Fibroblast of skin of abdomen (primary cell): Measurements from ENCODE around the gene PIEZO2.

Experiments used
- DNase-seq: peaks from one replicate; pipeline ENCODE4 v3.0.0-alpha.2; 2013

The PIEZO2 gene

DNA sequence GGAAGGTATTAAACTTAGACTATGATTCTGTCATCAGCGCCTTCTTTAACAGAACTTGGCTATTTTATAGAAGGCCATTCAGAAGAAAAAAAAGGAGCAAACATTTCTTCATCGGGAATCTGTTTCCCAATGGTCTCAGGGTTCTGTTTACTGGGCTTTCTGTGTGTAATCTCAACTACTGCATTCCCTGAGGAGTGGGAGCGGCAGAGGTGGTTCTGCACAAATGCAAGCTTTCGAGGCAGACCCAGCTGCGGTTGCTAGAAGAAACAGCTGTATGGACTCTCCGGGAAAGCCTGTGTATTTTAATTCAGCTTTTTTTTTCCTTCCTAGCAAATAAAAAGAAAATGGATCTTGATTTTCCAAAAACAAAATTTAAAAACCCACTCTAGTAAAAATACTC is 372.9 kb downstream of the PIEZO2 start:
- no peak for DNase-seq

DNA sequence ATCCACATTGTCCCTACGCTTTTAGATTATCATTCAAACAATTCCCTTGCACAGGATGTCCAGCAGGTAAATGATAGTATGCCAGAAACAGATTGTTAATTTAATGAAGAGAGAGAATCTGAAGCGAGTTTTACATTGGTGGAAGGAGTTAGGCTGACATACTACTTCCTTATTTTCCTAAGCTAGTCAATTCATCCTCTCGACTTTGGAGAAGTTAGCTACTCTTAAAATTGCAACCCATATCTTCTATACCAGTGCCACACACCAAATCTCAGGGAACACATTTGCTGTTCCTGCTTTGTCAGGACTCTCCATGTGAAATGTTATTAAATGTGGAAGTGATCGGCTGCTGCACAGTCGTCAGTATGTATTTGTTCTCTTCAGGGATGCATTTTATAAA is 374.3 kb downstream of the PIEZO2 start:
- DNase-seq: no peak

DNA sequence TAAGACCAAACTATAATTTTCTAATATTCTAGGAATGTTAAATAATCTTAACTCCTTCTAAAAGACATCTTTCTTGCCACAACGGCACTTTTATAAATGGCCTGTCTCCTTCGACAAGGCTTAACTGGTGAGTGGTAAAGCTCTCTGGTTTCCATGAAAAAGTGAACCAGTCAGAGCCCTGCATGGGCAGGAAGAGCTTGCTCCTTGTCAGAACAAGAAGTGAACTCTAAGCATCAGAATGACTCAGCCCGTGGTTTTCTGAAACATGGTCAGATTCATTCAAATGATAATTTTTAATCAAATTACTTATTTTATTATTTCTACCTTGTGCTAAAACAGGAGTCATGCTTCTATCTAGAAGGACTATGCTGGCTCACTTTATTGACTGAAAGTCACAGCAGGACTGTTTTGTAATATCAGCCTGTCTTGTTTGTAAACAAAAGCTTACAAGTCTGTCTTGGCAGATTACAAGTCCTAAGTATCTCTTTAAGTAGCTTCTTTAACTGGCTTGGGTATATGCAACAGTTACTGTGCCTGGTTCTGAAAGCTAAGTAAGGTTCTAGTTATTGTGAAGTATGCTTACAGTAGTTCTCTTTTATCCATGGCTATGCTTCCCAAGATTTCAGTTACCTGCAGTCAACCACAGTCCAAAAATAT is 378.2 kb downstream of the PIEZO2 start:
- DNase-seq: peak; percentile 30

- no peak for DNase-seq
Observed at GRCh38 chr18:10770264-10770663, 379.1 kb downstream of the PIEZO2 start.

- DNase-seq: no peak
Observed at GRCh38 chr18:10768221-10768620, 381.1 kb downstream of the PIEZO2 start.

DNA sequence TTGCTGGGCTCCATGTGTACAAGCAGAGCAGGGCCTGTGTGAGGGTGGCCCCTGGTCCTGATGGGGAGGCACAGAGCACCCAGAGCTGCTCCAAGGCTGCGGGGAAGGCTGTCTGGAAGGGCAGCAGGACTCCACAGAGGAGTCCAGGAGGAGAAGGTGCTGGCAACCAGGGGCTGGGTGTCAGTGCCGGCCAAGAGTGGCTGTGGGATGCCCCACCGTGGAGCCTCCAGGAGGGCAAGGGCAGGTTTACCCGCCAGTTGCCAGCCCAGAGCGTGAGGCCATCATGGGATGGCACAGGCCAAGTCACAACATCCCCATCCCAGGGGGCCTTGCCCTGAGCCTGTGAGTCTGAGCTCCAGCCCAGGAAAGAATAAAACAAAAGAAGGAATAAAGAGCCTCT is 381.7 kb downstream of the PIEZO2 start:
- DNase-seq: no peak

GRCh38 chr18:10760986-10761385 is 388.4 kb downstream of the PIEZO2 start:
- no peak for DNase-seq

DNA sequence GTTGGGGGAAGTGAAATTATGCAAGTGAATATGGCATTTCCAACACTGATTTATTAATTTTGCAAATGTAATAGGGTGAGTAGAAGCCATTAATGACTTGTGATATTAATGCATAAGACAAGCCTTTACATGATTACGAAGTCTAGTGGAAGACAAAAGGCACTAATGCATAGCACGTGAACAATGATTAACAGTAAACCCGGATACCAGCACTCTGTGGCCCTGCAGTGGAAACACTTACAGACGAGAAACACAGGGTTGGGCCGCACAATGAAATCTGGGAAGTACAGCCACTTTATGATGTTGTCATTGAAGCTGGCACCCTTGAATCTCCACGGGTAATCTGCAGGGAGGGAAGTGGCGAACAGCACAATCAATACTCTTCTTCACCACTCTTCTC is 390.1 kb downstream of the PIEZO2 start:
- DNase-seq: no peak

DNA sequence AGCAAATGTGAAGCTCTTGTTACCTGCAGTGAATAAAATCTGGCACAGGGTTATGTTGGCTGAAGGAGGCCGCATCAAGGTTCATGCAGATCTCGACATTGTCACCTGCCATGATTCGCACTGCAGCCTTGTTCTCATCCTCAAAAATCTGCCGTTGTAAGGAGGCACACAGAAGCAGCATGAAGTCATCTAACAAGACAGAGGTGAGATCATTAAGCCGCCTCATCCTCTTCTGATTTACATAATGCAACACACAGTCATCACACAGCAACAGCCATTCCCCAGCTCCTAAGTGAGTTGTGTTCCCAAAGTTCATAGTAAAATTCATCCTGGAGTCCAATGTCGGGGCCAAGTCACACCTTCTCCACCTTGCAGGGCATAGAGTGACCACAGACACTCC is 391.4 kb downstream of the PIEZO2 start:
- no peak for DNase-seq

DNA sequence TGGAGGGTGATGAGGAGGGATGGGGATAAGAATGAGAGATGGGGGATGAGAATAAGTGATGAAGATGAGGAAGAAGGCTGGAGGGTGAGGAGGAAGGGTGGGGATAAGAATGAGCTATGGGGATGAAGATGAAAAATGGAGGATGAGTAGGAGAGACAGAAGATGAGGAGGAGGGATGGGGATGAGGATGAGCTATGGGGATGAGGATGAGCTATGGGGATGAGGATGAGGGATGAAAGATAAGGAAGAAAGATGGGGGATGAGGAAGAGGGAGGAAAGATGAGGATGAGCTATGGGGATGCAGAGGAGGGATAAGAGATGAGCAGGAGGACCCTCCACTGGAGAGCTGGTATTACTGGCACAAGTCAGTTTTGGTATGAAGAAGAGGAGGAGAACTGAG is 392.0 kb downstream of the PIEZO2 start:
- no peak for DNase-seq

DNA sequence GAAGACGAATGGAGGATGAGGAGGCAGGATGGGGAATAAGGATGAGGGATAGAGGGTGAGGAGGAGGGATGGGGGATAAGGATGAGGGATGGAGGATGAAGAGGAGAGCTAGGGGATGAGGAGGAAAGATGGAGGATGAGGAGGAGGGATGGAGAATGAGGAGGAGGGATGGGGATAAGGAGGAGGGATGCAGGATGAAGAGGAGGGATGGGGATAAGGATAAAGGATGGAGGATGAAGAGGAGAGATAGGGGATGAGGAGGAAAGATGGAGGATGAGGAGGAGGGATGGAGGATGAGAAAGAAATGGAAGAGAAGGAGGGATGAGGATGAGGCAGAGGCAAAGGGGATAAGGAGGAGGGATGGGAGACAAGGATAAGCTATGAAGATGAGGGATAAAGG is 393.5 kb downstream of the PIEZO2 start:
- DNase-seq: no peak

DNA sequence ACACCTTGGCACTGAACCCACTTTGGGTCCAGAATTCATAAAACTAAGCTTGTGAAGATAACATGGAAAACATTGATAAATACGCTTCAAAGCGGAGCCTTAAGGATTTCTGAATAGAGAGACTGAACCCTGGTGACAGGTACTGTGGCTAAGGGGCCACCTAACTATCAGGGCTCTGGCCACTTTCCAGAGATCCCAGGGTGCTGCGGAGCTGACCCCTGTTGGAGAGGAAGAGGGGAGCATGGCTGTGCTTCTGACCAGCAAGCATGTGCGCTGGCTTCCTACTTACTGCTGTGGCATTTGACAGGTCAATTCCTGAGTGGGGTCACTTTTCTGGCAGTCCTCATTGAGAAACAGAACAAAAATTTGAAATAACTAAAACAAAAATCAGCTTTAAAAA is 395.2 kb downstream of the PIEZO2 start:
- DNase-seq: no peak

DNA sequence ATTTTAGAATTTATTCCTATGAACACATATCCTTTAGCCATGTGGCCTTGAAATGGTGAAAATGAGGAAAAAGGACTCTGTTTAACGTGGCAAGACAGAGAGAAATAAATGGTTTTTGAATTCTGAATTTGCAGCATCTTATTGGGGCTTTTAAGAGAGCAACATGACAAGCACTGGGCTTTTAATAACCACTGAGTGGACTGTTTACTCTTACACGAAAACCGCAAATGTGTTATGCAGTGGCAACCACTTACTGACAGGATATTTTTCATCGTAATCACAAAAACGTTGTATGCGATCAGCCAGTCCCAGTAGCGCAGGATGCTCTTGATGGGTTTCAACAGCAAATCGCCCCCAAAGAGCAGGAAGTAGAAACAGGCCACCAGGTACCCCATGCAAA is 397.0 kb downstream of the PIEZO2 start:
- DNase-seq: peak; percentile 36

GRCh38 chr18:10751653-10752052 is 397.7 kb downstream of the PIEZO2 start:
- DNase-seq: no peak

- no peak for DNase-seq
Observed at GRCh38 chr18:10750191-10751035, 399.0 kb downstream of the PIEZO2 start.

- DNase-seq: peak; percentile 10
Observed at GRCh38 chr18:10748641-10749040, 400.7 kb downstream of the PIEZO2 start.

DNA sequence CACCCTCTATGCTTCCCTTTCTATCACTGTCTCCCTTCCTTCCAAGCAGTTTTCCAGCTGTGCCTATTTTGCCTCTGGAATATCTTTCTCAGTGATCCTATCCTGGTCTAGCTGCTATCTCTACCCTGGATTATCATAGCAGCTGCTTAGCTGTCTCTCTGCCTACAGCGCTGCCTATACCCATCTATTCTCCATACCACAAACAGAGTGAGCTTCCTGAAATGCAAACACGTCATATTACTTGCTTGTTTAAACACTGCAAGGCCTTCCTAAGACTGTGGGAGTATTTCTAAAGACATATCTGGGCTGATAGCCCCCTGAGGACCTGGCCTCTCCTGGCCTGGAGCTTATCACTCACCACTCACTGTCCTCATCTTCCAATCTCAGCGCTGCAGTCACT is 403.4 kb downstream of the PIEZO2 start:
- DNase-seq: no peak

- no peak for DNase-seq
Observed at GRCh38 chr18:10745219-10745618, 404.1 kb downstream of the PIEZO2 start.

DNA sequence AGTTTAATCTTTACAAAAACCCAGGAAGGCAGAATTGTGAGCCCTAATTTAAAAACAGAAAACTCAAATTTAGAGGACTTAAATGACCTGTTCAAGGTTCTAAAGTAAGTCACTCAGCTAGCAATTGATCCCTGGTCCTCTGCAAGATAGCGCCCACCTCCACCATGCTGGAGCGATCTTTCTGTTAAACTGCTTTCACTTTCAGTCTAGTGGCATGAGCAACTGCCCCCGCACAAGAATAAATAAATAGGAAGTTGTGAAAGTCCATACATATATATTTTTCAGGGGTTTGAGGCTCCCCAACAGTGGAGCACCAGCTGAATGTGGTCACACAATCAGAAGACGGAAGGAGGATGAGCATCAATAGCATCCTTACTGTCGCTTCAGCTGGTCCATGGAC is 405.6 kb downstream of the PIEZO2 start:
- DNase-seq: no peak

DNA sequence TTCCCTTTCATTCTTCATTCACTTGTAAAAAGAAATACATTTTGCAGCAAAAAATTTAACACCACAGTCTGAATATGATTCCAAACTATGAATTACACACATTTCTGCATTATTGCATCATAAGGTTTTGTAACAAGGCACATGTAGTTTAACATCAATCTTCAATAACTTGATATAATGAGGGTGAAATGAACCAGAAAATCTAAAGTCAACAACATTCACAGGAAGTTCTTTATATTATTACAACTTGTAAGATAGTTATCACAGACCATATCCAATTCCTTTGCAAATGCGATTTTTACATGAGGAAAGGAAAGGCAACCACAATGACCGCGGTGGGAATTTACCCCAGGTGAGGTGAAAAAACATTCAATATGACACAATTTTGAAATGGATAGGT is 410.2 kb downstream of the PIEZO2 start:
- DNase-seq: peak; percentile 67

- DNase-seq: peak; percentile 13
Observed at GRCh38 chr18:10736984-10737383, 412.4 kb downstream of the PIEZO2 start.

- DNase-seq: no peak
Observed at GRCh38 chr18:10732990-10733389, 416.4 kb downstream of the PIEZO2 start.

DNA sequence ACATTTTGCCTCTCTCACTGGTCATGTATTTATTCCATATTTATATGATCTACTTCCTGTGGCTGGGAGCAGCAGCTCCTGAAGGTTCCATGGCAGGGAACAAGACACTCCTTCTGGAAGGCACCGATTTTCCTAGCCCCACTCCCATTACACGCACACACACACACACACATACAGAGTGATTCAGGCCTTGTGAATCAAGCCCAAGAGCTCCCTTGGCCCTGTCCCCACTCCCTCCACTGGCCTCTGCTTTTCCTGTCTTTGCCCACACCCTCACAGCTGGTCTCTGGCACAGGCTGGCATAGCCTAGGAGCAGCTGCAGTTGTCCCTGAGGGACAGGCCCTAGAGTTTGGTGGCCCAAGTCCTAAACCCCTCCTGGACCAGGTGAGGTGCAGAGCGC is 421.9 kb downstream of the PIEZO2 start:
- peak; percentile 18 for DNase-seq
